HTR-8/SVneo (cell line): Measurements from ENCODE around the gene USP3.

Experiments
- DNase-seq: peaks from one replicate; pipeline ENCODE4 v3.0.0; 2011; ENCODE audit warnings: low spot score, mixed read lengths; ENCODE audit not compliant: insufficient read length
- FAIRE-seq: peaks from 2 replicates; lab custom pipeline; 2011; peaks lifted over from hg19 to GRCh38; lab: Jason Lieb, UNC

USP3 gene

DNA sequence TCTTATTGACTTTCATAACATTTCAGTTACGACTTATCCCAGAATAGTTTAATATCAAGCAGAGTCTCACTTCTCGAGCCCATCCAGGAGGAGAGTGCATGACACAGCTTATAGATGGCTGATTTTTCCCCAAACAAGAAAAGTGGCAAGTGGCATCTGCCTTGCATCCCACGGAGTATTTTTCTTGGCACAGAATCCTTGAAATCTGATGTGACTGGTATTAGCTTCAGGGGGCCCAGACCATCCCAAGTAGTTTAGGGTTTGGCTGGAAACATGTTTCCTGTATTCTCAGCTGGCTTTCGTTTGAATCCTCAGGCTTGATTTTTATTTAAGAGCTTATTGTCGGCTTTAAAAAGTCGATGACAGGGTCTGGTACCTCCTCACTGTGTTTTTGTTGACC is 72.0 kb downstream of the USP3 start:
- FAIRE-seq (no peak), DNase-seq (no peak)

GRCh38 chr15:63582179-63582578 is 77.8 kb downstream of the USP3 start:
- FAIRE-seq (no peak), DNase-seq (no peak)

GRCh38 chr15:63582718-63583426 is 78.5 kb downstream of the USP3 start:
- DNase-seq, result no peak
- peak; percentile 26 for FAIRE-seq

- FAIRE-seq (no peak), DNase-seq (no peak)
These were observed 82.4 kb downstream of the USP3 start for GRCh38 chr15:63586790-63587189.

- FAIRE-seq (no peak), DNase-seq (no peak)
These were observed 83.1 kb downstream of the USP3 start for GRCh38 chr15:63587527-63587926.

DNA sequence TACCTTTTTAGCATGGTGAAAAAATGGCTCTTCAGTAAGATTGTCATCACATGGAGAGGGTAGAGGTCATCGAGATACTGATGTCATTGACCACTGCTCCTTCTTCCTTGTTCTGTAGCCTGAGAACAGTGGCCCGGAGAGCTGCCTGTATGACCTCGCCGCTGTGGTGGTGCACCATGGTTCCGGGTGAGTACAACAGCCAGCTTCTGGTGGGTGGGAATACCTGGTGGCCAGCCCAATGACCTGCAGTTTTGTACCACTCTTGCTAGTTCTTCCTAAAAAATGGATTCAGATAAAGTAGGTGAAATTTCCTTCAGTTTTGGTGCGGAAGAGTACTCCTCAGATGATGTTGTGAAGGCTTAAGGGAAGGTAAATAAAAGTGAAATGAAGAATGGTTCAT is 84.4 kb downstream of the USP3 start:
- FAIRE-seq (no peak), DNase-seq (no peak)

GRCh38 chr15:63593705-63594671 is 89.6 kb downstream of the USP3 start:
- DNase-seq (no peak), FAIRE-seq (no peak)

DNA sequence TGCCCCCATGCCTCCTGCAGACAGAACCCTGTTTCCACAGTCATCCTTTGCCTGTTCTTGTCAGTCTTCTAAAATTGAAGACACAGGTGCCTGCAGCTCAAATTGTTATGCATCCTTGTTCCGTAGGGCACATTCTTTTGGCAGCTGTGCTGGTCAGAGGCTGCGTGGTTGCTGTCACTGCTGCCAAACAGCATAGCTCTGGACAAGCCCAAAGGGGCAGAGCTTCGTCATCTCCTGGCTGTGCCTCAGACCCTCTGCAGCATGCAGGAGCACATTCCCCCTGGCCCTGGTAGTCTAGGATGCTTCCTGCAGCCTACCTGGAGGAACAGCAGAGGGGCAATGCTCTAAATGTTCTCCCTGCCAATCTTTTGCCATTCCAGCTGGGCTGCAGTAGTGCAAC is 90.7 kb downstream of the USP3 start:
- FAIRE-seq, result no peak
- DNase-seq, result no peak

- FAIRE-seq (no peak), DNase-seq (no peak)
These were observed 91.3 kb downstream of the USP3 start for GRCh38 chr15:63595688-63596087.

GRCh38 chr15:63596676-63597037 is 92.3 kb downstream of the USP3 start:
- no peak for FAIRE-seq
- DNase-seq, result no peak

GRCh38 chr15:63597038-63597790 is 92.8 kb downstream of the USP3 start, which contains the start of gene FBXL22:
TSS of gene FBXL22 (plus strand) at chr15:63597387. CDS start at chr15:63597393, 6 bp downstream.
- FAIRE-seq (no peak), DNase-seq (no peak)

DNA sequence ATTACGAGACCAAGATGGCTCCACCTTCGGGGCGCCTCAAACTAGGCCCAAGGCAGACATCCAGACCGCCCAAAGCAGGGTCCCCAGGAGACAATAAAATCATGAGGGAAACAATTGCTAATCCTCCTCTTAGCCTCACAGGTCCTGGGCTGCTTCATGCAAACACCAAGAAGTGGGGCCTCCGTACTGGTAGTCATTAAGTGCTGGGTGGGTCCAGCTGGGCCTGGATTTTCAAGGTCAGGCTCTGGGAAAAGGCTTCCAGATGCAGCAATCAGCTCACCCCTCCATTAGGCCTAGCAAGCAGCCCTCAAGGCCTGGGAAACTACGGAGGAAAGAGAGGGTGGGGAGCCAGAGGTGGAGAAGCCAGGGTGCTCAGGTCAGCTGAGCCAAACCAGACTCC is 93.4 kb downstream of the USP3 start:
- FAIRE-seq, result no peak
- DNase-seq, result no peak

- DNase-seq (no peak), FAIRE-seq (no peak)
These were observed 94.3 kb downstream of the USP3 start for GRCh38 chr15:63598473-63599400.

DNA sequence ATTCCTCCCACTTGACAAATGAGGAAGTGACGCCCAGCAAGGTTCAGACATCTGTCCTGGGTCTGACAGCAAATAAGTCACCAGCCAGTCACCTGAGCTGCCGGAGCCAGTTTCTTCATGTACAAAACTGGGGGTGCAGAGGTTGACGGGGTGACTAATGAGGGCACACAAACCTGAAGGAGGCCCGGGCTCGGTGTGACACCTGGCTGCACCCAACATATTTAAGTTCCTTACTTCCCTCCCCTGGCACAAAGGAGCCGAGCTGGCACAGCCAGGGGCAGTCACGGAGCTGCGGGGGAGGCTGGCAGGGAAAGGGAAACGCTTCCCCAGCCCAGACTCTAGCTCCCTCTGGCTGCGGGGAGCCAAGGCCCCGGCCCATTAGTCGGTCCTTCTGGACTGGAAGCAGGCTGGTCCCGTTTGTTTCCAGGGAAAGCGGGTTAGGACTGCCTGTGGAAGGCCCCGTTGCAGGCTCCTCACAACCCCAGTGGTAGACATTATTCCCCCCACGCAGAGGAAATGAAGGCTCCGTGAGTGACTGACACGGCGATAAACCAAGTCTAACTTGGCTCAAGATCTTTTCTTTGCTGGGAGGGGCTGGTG is 95.1 kb downstream of the USP3 start:
- FAIRE-seq (no peak), DNase-seq (no peak)

GRCh38 chr15:63600001-63600615 is 95.7 kb downstream of the USP3 start:
- FAIRE-seq (no peak), DNase-seq (no peak)

DNA sequence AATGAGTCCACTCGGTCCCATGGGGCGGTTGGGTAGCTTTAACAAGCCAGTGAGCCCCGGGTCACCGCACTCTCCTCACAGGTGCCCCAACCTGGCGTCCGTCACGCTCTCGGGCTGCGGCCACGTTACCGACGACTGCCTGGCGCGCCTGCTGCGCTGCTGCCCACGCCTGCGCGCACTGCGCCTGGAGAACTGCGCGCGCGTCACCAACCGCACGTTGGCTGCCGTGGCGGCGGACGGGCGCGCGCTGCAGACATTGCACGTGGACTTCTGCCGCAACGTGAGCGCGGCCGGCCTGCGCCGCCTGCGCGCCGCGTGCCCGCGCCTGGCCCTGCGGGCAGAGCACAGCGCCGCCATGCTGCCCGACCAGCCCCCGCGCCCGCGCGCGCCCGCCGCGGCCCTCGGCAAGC is 96.2 kb downstream of the USP3 start:
- peak; percentile 97 for FAIRE-seq
- DNase-seq, result peak; percentile 80

- no peak for FAIRE-seq
- no peak for DNase-seq
These were observed 96.8 kb downstream of the USP3 start for GRCh38 chr15:63601026-63601703.

DNA sequence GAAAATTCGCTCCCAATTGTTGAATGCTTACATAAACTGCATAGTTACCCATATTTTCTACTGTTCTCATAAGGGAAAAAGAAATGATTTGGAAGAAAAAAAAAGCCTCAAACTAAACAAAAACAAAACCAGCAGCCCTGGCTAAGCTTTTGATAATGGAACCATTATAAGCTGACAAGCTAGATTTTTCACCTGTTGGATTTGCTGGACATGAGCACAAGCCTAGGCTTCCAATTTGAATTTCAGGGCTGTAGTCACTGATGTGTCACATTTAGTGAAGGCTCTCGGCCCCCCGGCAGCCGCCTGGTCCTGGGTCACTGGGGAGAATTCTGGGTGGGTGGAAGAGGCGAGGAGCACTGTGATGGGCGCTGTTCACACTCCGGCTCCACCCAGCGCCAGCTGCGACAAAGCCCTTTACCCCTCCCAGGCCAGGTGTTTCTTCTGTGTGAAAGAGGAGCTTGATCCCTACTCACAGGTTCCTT is 97.4 kb downstream of the USP3 start:
- FAIRE-seq, result no peak

More for the DNA sequence above, 97.4 kb downstream of the USP3 start:
- no peak for DNase-seq
